Limb (tissue), 2 donors: Measurements from ENCODE around the gene ALG8.
"Not testable (repeated sequence)": the region's sequence is repeated elsewhere in the genome, so short reads cannot be mapped to it uniquely, and the experiment has no call there.

Experiments used
- DNase-seq, 2 donors: peaks; one replicate each; pipeline ENCODE4 v3.0.0-alpha.2; 2016; ENCODE audit errors: extremely low spot score in 2 of 2

ALG8 gene

GRCh38 chr11:78139422-78140391 is at the start of gene ALG8:
ALG8 (minus strand) TSS chr11:78139626; CDS start chr11:78139588, 38 bp downstream.
- peak; percentile 96 to 97 for DNase-seq

DNA sequence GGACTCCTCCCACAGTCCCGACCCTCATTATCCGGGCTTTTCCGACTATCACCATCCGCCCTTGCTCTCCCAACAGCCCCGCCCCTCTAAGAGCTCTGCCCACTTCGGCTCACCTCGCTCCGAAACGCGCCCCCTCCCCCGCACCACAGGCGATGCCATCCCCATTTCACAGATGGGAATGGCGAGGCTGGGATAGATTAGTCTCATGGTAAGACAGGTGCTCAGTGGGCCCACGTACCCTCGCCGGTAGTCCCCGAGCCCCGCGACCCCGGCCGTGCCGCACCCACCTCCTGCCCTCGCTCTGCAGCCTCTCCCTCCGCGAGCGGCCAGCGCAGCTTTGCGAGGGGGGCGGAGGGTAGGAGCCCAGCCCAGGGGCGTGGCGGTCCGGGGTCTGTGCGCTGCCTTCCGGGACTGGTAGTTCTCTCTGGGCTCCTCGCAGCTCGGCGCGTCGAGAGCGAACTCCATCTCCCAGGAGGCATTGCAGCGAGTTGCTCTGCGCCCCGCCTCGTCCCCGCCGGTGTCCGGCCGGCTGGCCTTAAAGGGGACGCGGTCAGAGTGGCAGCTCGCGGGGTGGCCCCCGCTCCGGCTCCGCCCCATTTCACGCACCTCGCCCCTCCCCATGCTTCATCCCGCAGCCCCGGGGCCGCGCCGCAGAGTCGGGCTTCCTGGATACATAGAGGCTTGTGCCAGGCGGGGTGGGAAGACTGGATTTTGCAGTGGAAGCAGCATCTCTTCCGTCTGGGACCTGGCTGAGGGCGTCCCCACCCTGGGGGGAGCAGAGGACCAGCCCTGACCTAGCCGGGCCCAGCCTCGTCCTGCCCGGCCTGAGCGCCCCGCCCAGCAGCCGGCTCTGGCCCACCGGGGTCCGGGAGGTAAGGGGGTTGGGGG is 49.1 kb upstream of the ALG8 start, which contains the start of the genes KCTD21 and USP35:
TSS of gene KCTD21 (minus strand) at position 341 of the 888 bp plus-strand sequence. CDS start 14,072 bp downstream, outside the sequence.
TSS of gene USP35 (plus strand) at position 634 of the 888 bp plus-strand sequence. CDS start 7,327 bp downstream, outside the sequence.
- DNase-seq: peak; percentile 96 to 98

- no peak for DNase-seq
These were observed 48.2 kb upstream of the ALG8 start for GRCh38 chr11:78187366-78188285.

- DNase-seq: no peak
These were observed 41.8 kb upstream of the ALG8 start for GRCh38 chr11:78181185-78181584.

GRCh38 chr11:78180751-78181150 is 41.3 kb upstream of the ALG8 start:
- DNase-seq: no peak

- DNase-seq: no peak
These were observed 40.1 kb upstream of the ALG8 start for GRCh38 chr11:78179459-78180071.

DNA sequence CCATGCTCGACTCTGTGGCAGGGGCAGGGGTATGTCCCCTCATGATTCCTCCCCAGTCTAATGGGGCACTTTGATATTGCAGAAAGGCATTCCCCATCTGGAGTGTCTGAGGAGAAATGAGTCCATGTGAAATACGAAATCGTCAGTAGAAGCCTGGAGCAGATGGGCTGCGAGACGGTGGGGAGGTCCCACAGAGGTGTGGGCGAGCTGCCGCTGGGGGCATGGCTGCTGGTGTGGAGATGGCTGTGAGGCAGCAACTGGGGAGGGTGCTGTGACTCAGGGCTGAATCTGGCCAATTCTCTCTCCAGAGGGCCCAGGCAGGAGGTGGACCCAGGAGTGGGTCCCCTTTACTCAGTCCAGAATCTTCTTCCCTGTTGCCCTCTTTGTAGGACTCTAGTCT is 37.8 kb upstream of the ALG8 start:
- no peak for DNase-seq

DNA sequence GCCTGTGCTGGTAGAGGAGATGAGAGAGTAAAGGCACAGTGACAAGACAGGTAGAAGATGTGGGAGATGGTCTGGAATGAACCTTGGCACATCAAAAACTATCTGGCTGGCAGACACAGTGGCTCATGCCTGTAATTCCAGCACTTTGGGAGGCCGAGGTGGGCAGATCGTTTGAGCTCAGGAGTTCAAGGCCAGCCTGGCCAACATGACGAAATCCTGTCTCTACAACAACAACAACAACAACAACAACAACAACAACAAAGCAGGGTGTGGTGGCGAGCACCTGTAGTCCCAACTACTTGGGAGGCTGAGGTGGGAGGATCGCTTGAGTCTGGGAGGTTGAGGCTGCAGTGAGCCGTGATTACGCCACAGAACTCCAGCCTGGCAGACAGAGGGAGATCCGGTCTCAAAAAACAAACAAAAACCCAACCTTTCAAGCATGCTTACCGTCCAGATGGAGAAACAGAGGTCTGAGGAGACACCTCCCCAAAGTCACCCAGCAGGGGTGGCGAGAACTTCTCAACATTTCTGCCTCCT is 37.2 kb upstream of the ALG8 start:
- no peak for DNase-seq

GRCh38 chr11:78175862-78176261 is 36.4 kb upstream of the ALG8 start:
- not testable (repeated sequence) for DNase-seq

GRCh38 chr11:78171951-78172350 is 32.5 kb upstream of the ALG8 start:
- no peak for DNase-seq

- DNase-seq: no peak
These were observed 31.6 kb upstream of the ALG8 start for GRCh38 chr11:78170874-78171549.

DNA sequence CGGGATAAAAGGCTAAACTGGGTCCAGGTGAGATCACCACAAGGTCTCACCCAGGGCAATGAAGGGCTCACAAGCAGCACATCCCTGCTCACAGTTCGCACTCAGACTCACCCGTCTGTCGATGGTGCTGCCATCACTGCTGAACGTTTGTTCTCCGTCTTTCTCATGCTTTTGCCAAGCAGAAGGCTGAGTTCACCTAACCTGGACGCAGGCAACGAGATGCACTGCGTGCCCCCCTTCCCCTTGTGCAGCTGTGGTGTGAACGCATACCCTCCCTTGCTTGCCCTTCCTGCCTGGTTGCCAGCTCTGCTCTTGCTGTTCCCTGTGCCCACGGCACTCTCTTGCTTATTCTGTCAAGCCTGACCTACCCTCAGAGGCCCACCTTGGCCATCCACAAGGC is 31.0 kb upstream of the ALG8 start:
- no peak for DNase-seq

DNA sequence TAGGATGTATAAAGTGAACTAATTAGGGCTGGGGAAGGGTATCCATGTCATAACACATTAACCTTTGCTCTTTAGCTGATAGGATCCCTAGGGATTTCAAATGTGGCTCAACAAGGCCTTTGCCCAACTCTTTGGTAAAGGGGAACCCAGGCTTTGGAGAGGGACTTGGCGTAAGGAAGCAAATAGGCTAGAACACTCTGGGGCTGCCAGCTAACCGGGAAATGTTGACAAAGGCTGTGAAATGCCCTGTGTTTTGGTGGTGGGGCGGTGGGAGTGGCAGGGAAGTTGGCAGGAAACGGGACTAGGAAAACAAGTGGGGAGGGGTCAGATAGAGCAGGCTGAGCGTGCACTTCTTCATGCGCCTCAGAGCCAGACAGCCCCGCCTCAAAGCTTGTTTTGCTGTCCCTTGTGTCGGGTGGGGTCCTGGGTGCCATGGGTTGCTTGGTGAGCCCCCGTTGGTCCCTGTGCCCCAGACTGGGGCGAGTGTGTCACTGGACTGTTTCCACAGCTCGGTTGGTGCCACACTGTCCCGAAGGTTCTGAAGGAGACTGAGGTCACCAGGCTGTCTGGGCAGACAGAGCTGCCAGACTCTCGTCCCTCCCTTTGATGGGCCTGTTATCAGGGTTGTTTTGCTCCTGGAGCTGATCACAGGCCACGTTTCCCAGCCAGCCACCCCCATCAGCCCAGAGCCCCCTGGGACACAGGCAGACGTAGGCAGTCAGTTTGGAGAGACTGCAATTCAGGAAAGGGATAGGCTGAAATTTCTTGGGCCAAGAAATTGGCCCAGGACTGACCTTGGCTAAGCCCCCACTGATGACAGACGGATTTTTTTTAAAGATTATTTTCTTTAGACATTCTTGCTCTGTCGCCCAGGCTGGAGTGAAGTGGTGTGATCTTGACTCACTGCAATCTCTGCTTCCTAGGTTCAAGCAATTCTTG is 29.4 kb upstream of the ALG8 start:
- peak in 1 of 2 donors; percentile 47 for DNase-seq

- no peak for DNase-seq
These were observed 27.5 kb upstream of the ALG8 start for GRCh38 chr11:78166855-78167469.

DNA sequence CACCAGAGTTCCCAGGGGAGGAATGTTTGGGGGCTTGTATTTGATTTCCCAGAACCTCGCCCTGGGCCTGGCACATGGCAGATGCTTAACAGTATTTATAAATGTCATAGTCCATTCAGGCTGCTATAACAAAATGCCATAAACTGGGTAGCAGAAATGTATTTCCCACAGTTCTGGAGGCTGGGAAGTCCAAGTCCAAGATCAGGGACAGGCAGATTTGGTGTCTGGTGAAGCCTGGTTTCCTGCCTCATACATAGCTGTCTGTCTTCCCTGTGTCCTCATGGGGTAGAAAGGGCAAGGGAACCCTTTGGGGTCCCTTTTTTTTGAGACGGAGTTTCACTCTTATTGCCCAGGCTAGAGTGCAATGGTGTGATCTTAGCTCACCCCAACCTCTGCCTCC is 25.0 kb upstream of the ALG8 start:
- no peak for DNase-seq

DNA sequence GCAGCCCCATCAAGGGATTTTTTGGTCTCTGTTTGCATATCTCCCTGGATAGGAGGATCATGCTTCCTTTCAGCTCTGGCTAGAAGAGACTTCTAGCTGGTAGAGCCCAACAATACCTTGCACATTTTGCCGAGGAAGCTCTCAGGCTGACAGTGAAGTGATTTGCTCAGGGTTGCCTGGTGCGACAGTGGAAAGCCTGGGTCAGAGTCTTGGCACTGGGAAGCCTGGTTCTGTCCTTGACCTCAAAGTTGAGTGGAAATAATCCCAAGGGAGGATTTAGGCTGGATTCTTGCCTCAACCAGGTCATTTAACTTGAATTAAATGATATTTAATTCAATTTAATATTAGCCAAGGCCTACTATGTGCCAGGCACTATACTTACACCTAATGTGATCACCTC is 24.4 kb upstream of the ALG8 start:
- DNase-seq: no peak

- no peak for DNase-seq
These were observed 22.5 kb upstream of the ALG8 start for GRCh38 chr11:78161962-78162371.

DNA sequence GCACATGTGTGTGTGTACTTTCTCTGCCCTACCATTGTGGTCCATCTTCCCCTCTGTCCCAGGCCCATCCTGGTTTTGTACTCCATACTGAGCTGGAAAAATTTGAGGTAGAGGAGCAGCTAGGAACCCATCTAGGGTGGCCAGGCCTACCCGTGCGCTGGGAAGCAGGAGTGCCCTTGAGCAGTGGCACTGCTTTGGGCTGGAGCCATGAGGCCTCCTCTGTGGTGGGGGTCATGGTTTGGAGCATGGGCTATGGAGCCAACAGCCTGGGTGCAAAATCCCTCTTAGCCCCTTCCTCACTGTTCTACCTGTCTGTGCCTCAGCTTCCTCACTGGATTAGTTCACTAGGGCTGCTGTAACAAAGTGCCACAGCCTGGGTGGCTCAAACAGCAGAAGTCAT is 21.9 kb upstream of the ALG8 start:
- DNase-seq: no peak
